Measurements from ENCODE around the gene TRAPPC3. TPM values are rescaled to one million over a fixed set of nuclear protein-coding genes. Genes with fewer than 3 reads are reported as not detected.

The TRAPPC3 gene
- total RNA-seq, 1 donor from 2014 or later = 52.0 TPM

DNA sequence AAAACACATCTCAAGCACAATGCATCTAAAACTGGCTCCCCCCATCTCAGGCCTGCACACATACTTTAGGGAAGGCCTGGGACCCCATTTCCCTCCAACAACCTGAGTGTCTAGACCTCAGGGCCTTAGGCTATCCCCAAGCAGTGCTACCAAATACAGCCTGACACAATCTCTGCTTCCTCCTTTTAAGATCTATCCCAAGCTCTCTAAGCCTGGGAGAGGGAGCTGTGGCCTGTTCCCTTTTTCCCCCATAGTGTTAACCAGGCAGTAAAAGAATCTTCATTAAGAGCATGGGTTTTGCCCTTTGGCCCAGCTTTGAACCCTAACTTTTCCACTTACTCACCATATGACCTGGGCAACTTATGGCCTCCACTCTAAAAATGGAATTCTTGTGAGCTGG lies 13.5 kb downstream of the TRAPPC3 start:
- Histone ChIP-seq H3K36me3 (peaks cover 13 to 16% of the 10 kb centered on the region in 2 donors), H3K4me3 (no peak overlapping the region), H3K27ac (peak overlapping the region; percentile 85 to 91), H3K9me3 (no peaks in the 10 kb centered on the region), H3K27me3 (no peaks in the 10 kb centered on the region), H3K4me1 (peaks cover 8 to 31% of the 10 kb centered on the region in 2 donors)
- no peak for DNase-seq (ENCODE audit: low spot score in 2 of 2)
- intact Hi-C loops (cut with DNase I) = no loop called here
- TF ChIP-seq, protein P1, sequence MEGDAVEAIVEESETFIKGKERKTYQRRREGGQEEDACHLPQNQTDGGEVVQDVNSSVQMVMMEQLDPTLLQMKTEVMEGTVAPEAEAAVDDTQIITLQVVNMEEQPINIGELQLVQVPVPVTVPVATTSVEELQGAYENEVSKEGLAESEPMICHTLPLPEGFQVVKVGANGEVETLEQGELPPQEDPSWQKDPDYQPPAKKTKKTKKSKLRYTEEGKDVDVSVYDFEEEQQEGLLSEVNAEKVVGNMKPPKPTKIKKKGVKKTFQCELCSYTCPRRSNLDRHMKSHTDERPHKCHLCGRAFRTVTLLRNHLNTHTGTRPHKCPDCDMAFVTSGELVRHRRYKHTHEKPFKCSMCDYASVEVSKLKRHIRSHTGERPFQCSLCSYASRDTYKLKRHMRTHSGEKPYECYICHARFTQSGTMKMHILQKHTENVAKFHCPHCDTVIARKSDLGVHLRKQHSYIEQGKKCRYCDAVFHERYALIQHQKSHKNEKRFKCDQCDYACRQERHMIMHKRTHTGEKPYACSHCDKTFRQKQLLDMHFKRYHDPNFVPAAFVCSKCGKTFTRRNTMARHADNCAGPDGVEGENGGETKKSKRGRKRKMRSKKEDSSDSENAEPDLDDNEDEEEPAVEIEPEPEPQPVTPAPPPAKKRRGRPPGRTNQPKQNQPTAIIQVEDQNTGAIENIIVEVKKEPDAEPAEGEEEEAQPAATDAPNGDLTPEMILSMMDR (IDR thresholded peaks at IDR 0.05) = no peak

DNA sequence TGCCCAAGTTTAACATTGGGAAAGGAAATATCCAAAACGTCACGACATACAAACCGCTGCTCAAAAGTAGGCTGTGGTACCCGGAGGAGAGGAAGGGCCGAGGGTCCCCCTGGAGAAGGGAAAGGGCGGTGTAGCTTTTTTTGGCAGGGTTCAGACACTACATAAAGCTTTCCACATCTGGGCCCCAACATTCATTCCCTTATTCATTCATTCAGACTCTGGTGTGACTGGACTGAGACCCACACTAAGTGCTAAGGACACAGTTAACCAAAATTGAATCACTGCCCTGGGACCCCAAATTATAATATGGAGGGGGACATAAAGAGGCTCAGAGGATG lies 14.0 kb downstream of the TRAPPC3 start:
- H3K27ac ChIP-seq = peak overlapping the region; percentile 85 to 91
- no peak for DNase-seq (ENCODE audit: low spot score in 2 of 2)
- intact Hi-C loops (cut with DNase I) = no loop called here
- TF ChIP-seq, protein P1 (IDR thresholded peaks at IDR 0.05) = no peak
- peaks cover 8 to 31% of the 10 kb centered on the region in 2 donors for H3K4me1 ChIP-seq
- peaks cover 13 to 16% of the 10 kb centered on the region in 2 donors for H3K36me3 ChIP-seq
- H3K4me3 ChIP-seq = no peak overlapping the region
- H3K27me3 ChIP-seq = no peaks in the 10 kb centered on the region
- H3K9me3 ChIP-seq = no peaks in the 10 kb centered on the region

DNA sequence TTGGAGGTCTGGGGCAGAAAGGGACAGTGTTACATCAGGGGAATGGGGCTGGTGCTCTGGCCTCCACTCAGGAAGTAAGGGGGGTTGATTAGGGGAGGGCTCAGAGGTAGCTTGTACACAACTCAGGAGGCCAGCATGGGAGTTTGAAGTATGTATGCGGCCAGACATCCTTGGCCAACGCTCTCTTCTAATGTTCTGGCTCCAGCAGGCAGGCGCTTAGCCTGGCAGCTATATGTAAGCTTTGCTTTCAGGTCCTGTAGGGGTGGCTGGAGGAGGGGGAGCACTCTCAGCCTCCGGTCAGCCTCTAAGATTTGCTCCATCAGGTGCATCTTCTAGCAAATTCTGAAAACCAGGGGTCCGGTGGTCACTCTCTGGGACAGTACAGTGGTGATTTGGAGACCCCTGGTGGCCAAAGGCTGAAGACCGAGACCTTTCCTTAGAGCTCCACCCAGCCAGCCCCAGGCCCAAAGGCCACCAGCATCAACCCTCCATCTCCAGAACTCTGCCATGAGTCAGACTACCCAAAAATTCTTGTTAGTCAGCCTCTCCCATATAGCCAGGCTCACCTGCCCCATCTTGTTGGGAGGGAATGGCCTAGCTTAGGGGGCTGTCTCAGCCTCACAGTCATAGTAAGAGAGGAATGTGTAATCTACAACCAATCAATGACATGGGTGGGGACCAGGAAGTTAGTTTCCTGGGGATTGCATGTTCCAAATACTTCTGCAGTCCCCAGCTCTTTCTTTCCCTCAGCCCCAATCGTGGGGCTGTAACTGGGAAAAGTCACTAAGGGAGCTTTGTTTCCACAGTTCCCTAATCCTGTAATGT lies 14.6 kb downstream of the TRAPPC3 start:
- intact Hi-C loops (cut with DNase I) = loop anchor here (1.0 kb wide), 1 partner anchor 35 kb away; no protein-coding TSS in a partner anchor
- Histone ChIP-seq H3K36me3 (peaks cover 13 to 16% of the 10 kb centered on the region in 2 donors), H3K27me3 (no peaks in the 10 kb centered on the region), H3K27ac (peak overlapping the region; percentile 85 to 91), H3K4me1 (peaks cover 8 to 28% of the 10 kb centered on the region in 2 donors), H3K9me3 (no peaks in the 10 kb centered on the region), H3K4me3 (no peak overlapping the region)
- TF ChIP-seq, protein P1 (IDR thresholded peaks at IDR 0.05) = peak; percentile 75 to 85 (median 77)
- DNase-seq (ENCODE audit: low spot score in 2 of 2) = peak in 1 of 2 donors; percentile 81

DNA sequence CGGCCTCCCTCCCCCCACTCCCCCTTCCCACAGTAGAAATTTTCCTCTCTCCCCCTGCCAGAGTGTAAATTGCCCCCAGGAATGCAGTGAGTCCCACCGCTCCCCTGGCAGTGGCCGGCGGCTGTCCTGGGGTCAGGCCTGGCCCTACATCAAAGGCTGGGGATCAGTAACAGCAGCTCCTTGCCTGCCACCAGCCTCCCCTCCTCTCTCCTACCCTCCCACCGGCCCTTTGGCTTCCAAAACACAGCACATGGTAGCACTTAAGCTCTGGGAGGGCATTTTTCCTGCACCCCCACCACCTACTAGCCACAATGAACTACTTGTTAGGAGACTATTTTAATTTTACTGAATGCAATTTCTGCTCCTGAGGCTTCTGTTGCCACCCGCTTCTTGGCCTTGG lies 15.3 kb downstream of the TRAPPC3 start:
- Histone ChIP-seq H3K36me3 (peaks cover 9 to 11% of the 10 kb centered on the region in 2 donors), H3K4me1 (peaks cover 8 to 28% of the 10 kb centered on the region in 2 donors), H3K9me3 (no peaks in the 10 kb centered on the region), H3K27me3 (no peaks in the 10 kb centered on the region), H3K27ac (peak overlapping the region; percentile 85 to 91), H3K4me3 (no peak overlapping the region)
- DNase-seq (ENCODE audit: low spot score in 2 of 2) = no peak
- intact Hi-C loops (cut with DNase I) = loop anchor here (1.0 kb wide), 1 partner anchor 35 kb away; no protein-coding TSS in a partner anchor
- TF ChIP-seq, protein P1 (IDR thresholded peaks at IDR 0.05) = no peak

DNA sequence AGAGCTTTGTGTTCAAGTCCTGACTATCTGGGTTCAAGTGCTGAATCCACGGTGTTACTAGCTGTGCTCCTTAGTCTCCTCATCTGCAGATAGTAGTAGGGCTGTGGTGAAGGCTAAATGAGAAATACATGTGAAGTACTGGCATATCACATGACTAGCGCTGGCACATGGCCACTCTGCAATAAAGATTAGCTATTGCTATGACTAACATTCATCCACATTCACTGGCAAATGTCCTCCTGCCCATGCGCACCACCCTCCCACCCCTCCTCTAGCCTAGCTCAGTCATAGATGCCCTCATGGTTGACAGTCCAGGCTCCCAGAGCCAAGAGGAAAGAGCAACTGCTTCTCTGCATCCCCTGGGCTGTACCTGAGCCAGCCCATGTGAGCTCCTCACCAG lies 15.8 kb downstream of the TRAPPC3 start:
- intact Hi-C loops (cut with DNase I) = loop anchor here (2.0 kb wide), 1 partner anchor 19 kb away; no protein-coding TSS in a partner anchor
- TF ChIP-seq, protein P1 (IDR thresholded peaks at IDR 0.05) = no peak
- peaks cover 7 to 11% of the 10 kb centered on the region in 2 donors for H3K36me3 ChIP-seq
- H3K4me1 ChIP-seq = peaks cover 8 to 28% of the 10 kb centered on the region in 2 donors
- H3K27me3 ChIP-seq = no peaks in the 10 kb centered on the region
- H3K27ac ChIP-seq = peak overlapping the region; percentile 85 to 91
- peak in 1 of 2 donors; percentile 83 for DNase-seq (ENCODE audit: low spot score in 2 of 2)
- H3K4me3 ChIP-seq = no peak overlapping the region
- H3K9me3 ChIP-seq = no peaks in the 10 kb centered on the region
